Muscle layer of duodenum (tissue), 2 donors: Measurements from ENCODE around the gene CARD19.
"Not testable (repeated sequence)": the region's sequence is repeated elsewhere in the genome, so short reads cannot be mapped to it uniquely, and the experiment has no call there.

Experiments used
- H3K27ac ChIP-seq: one replicate; pipeline ENCODE4 v1.7.0; 2013; ENCODE audit warnings: mild to moderate bottlenecking, low read length
- H3K27me3 ChIP-seq: one replicate; pipeline ENCODE4 v1.7.0; 2013; ENCODE audit warnings: low read depth, mild to moderate bottlenecking, control low read depth, low read length
- H3K36me3 ChIP-seq, 2 donors: one replicate each; pipeline ENCODE4 v1.7.0; 2013; ENCODE audit warnings: low read length in 2 of 2, control low read depth in 1 of 2, mild to moderate bottlenecking in 1 of 2; ENCODE audit not compliant: insufficient read depth in 2 of 2, control insufficient read depth in 1 of 2
- H3K4me1 ChIP-seq, 2 donors: one replicate each; pipeline ENCODE4 v1.7.0; 2013; ENCODE audit warnings: low read length in 2 of 2, mild to moderate bottlenecking in 2 of 2, control low read depth in 1 of 2, moderate library complexity in 1 of 2; ENCODE audit not compliant: insufficient read depth in 2 of 2, control insufficient read depth in 1 of 2
- H3K4me3 ChIP-seq, 2 donors: one replicate each; pipeline ENCODE4 v1.7.0; 2013; ENCODE audit warnings: low read length in 2 of 2, low read depth in 1 of 2, mild to moderate bottlenecking in 1 of 2
- H3K9me3 ChIP-seq, 2 donors: one replicate each; pipeline ENCODE4 v1.7.0; 2013; ENCODE audit warnings: low read length in 2 of 2, control low read depth in 1 of 2, mild to moderate bottlenecking in 1 of 2; ENCODE audit not compliant: control insufficient read depth in 1 of 2
- donor health status: healthy.

The CARD19 gene

DNA sequence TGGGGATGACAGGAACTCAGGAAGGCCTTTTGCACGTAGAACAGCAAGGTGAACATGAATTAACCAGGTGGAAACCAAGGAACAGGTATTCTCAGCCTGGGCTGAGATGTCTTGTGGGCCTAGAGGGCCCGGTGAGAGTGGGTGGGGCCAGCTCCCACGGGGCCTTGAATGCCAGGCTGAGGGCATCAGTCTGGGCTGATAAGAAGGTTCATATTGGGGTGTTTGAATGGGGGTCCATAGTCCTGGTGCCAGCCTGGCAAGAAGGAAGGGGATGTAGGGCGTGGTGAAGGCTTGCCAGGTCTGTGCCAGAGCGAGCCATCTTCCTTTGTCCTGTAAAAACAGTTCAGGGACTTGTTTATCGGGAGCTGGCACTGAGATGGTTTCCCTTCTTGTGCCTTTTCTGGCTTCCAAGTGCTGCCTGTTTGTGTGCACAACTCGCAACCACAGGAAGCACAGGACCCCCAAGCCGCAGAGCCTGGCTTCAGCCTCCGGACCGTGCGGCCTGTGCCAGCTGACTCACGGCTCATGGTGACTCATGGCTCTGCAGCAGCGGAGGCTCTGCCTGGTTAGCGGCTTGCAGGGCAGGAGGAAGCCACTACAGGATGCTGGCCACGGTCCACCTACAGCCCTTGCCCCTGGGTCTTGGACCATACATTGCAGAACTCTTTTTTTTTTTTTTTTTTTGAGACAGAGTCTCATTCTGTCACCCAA is 2.4 kb downstream of the CARD19 start:
- H3K36me3 ChIP-seq = no peaks in the 10 kb centered on the region
- no peaks in the 10 kb centered on the region for H3K27me3 ChIP-seq
- H3K27ac ChIP-seq = peak overlapping the region; percentile 87
- H3K4me1 ChIP-seq = peaks cover 32 to 49% of the 10 kb centered on the region in 2 donors
- H3K4me3 ChIP-seq = peak overlapping the region; percentile 72 to 82
- H3K9me3 ChIP-seq = no peaks in the 10 kb centered on the region

DNA sequence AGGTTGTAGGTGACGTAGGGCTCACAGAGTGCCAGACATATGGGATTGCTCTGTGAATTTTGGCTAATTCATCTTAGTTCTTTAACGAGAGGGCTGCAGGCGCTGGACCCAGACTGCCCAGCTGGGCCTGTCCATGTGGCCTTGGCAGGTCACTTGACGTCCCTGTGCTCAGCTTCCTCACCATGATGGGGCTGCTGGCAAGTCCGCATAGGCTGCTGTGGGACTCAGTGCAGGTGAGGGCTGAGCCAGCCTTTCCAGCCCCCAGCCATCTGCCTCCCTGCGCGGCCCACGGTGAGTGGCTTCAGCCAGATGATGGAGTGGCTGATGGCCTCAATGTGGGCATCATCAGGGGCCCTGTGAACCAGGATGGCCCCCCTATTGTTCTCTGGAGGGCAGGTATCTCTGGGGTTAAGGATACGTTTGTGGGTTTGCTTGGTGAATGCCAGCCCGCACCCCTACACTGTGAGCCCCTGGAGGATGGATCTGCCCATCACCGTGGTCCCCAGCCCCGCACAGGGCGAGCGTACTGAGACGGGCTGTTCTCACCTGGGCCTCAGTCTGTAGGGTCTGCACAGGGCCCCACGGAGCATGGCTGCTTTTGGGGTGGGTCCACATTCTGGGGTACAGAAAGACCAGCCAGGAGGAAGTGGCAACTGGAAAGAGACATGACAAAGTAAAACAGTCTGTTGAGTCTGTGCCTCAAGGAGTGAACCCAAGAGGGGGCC is 3.7 kb downstream of the CARD19 start:
- H3K36me3 ChIP-seq = no peaks in the 10 kb centered on the region
- peaks cover 0 to 7% of the 10 kb centered on the region in 2 donors for H3K9me3 ChIP-seq
- peaks cover 25 to 36% of the 10 kb centered on the region in 2 donors for H3K4me1 ChIP-seq
- no peaks in the 10 kb centered on the region for H3K27me3 ChIP-seq
- H3K4me3 ChIP-seq = no peak overlapping the region
- H3K27ac ChIP-seq = peak overlapping the region; percentile 39

DNA sequence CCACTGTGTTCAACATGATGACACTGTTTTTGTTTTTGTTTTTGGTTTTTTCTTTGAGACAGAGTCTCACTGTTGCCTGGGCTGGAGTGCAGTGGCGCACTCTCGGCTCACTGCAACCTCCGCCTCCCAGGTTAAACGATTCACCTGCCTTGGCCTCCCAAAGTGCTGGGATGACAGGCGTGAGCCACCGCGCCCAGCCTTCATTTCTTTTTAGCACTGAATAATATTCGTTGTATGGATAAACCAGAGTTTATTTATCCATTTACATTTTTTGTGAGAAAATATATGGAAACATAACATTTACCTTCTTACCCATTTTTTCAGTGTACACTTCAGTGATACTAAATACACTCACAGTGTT is 4.2 kb downstream of the CARD19 start:
- no peak overlapping the region for H3K27ac ChIP-seq
- no peaks in the 10 kb centered on the region for H3K36me3 ChIP-seq
- H3K9me3 ChIP-seq = peaks cover 0 to 7% of the 10 kb centered on the region in 2 donors
- H3K27me3 ChIP-seq = no peaks in the 10 kb centered on the region
- H3K4me1 ChIP-seq = peaks cover 21 to 33% of the 10 kb centered on the region in 2 donors
- H3K4me3 ChIP-seq = no peak overlapping the region

DNA sequence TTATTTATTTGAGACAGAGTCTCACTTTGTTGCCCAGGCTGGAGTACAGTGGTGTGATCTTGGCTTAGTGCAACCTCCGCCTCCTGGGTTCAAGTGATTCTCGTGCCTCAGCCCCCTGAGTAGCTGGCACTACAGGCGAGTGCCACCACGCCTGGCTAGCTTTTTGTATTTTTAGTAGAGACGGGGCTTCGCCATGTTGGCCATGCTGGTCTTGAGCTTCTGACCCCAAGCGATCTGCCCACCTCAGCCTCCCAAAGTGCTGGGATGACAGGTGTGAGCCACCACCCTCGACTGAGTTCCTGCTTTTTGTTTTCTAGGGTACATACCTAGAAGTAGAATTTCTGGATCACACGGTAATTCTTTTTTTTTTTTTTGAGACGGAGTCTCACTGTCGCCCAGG is 5.1 kb downstream of the CARD19 start:
- not testable (repeated sequence) for H3K27ac ChIP-seq, H3K36me3 ChIP-seq, H3K9me3 ChIP-seq, H3K4me3 ChIP-seq, H3K27me3 ChIP-seq
- H3K4me1 ChIP-seq = peaks cover 21 to 33% of the 10 kb centered on the region in 2 donors

DNA sequence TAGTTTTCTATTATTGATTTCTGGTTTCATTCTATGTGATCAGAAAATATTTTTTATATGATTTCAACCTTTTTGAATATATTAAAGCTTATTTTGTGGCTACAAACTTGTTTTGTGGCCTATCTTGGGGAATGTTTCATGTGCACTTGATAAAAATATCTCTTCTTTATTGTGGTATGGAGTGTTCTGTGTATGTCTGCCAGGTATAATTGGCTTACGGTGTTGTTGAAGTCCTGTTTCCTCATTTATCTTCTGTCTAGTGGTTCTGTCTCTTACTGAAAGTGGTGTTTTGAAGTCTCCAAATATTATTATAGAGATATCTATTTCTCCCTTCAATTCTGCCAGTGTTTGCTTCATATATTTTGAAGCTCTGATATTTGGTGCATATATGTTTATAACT is 9.6 kb downstream of the CARD19 start:
- Histone ChIP-seq H3K4me3 (no peak overlapping the region), H3K9me3 (peaks cover 0 to 7% of the 10 kb centered on the region in 2 donors), H3K27ac (no peak overlapping the region), H3K36me3 (peaks cover 0 to 14% of the 10 kb centered on the region in 2 donors), H3K27me3 (no peaks in the 10 kb centered on the region), H3K4me1 (no peaks in the 10 kb centered on the region)

DNA sequence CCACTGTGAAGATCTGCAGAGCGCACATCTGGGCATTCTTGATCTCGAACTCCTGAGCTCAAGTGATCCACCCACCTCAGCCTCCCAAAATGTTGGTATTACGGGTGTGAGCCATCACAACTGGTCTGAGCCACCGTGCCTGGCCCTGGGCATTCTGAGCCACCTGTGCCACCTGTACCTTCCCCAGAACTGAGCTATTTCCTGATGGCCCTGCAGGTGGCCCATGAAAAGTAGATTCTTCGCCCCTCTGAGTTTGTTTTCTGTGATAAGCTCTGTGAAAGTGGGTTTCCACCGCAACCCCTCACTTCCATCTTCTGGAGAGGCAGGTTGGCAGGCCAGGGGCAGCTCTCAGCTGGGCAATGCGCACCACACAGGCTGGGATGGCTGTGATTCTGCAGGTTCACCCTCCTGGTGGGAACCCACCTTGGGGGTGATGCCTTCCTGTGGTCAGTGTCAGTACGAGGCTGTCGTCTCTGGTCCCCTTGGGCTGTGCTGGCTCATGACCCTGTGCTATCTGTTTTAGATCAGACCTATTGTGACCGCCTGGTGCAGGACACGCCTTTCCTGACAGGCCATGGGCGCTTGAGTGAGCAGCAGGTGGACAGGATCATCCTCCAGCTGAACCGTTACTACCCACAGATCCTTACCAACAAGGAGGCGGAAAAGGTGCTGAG is 11.3 kb downstream of the CARD19 start:
- Histone ChIP-seq H3K9me3 (peaks cover 0 to 7% of the 10 kb centered on the region in 2 donors), H3K4me1 (no peaks in the 10 kb centered on the region), H3K36me3 (peaks cover 0 to 30% of the 10 kb centered on the region in 2 donors), H3K27me3 (no peaks in the 10 kb centered on the region), H3K27ac (no peak overlapping the region), H3K4me3 (no peak overlapping the region)

DNA sequence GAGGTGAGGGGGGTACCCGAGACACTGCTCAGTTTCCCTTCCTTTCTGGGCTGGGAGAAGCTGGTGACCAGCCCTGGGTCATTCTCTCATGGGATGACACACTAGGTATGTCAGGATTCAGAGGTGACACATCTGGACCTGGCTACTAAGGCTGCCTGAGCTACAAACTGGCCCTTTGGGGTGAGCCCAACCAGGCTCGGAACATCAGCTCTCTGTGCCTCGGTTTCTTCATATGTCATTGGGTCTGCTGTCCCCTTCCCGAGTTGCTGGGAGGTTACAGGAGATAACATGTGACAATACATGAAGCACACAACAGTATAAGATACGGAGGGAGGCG is 11.8 kb downstream of the CARD19 start:
- Histone ChIP-seq H3K27ac (no peak overlapping the region), H3K4me1 (no peaks in the 10 kb centered on the region), H3K4me3 (no peak overlapping the region), H3K9me3 (peaks cover 0 to 7% of the 10 kb centered on the region in 2 donors), H3K36me3 (peaks cover 0 to 34% of the 10 kb centered on the region in 2 donors), H3K27me3 (no peaks in the 10 kb centered on the region)

DNA sequence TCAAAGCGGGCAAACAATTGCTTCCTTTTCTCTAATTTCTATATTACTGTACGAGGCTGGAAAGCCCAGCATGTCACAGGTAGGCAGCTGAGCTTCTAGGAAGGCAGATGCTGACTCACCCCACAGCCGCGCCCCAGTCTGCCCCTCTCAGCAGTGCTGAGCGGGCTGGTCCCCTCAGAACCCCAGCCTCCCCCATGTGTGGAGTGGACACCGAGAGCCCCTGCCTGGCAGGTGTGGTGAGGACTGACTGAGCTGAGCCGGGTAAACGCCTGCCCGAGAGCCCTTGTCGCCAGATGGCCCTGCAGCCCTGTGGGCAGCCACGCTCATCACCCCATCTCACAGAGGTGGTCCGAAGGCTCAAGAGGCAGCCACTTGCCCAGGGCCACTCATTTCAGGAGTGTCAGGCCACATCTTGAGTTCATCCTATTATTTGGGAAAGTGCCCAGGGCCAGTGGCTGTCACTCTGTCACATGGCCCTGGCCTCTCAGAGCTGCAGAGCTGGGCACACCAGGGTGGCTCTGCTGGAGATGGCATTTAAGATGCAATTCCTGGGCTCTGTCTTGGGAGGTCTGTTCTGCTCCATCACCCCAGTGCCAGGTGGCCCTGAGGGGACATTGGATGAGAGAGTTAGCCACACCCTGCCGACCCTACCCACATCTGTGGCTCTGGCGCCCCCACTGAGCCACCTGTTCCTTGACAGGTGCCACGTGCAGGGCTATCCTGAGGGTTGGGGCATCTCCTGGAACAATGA is 12.4 kb downstream of the CARD19 start:
- no peak overlapping the region for H3K4me3 ChIP-seq
- no peaks in the 10 kb centered on the region for H3K27me3 ChIP-seq
- H3K27ac ChIP-seq = no peak overlapping the region
- no peaks in the 10 kb centered on the region for H3K4me1 ChIP-seq
- peaks cover 4 to 41% of the 10 kb centered on the region in 2 donors for H3K36me3 ChIP-seq
- H3K9me3 ChIP-seq = peaks cover 0 to 7% of the 10 kb centered on the region in 2 donors

DNA sequence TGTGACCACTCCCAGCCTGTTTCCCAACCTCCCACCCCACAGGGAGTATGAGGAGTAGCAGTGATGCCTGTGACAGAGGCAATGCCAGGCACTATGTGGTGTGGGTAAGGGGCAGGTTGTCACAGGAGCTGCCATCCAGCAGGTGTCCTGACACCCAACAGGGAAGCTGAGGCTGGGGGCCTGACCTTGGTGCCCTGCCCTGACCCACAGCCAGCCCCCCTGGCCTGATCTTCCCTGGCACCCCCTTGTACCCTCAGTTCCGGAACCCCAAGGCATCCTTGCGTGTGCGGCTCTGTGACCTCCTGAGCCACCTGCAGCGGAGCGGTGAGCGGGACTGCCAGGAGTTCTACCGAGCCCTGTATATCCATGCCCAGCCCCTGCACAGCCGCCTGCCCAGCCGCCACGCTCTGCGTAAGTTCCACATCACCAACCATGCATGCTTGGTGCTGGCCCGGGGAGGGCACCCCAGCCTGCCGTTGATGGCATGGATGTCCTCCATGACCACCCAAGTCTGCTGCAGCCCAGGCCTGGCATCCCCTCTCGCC is 14.4 kb downstream of the CARD19 start:
- no peaks in the 10 kb centered on the region for H3K9me3 ChIP-seq
- peaks cover 7 to 46% of the 10 kb centered on the region in 2 donors for H3K36me3 ChIP-seq
- no peaks in the 10 kb centered on the region for H3K27me3 ChIP-seq
- H3K27ac ChIP-seq = no peak overlapping the region
- H3K4me1 ChIP-seq = no peaks in the 10 kb centered on the region
- no peak overlapping the region for H3K4me3 ChIP-seq

DNA sequence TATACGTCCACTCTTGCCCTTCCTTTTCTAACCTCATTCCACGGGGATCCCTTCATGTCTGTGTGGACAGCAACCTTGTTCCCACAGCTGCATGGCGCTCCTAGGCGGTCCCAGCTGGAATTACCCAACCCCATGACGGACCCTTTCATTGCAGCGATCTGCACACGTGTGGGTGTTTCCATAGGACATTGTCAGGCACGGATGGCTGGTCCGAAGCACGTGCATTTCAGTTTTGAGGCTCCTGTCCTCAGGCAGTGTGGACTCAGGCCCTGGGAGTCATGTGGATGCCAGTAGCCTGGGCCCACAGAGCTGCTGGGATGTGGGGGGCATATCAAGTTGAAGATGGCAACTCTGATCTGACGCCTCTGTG is 15.0 kb downstream of the CARD19 start:
- no peaks in the 10 kb centered on the region for H3K9me3 ChIP-seq
- no peak overlapping the region for H3K27ac ChIP-seq
- H3K4me1 ChIP-seq = no peaks in the 10 kb centered on the region
- no peak overlapping the region for H3K4me3 ChIP-seq
- H3K27me3 ChIP-seq = no peaks in the 10 kb centered on the region
- H3K36me3 ChIP-seq = peaks cover 7 to 46% of the 10 kb centered on the region in 2 donors
